Right lobe of liver (tissue), 6 donors: Measurements from ENCODE around the gene TMEM245. TPM values are rescaled to one million over a fixed set of nuclear protein-coding genes. Genes with fewer than 3 reads are reported as not detected.

ENCODE experiments used
- ATAC-seq, 4 donors: fragments of 200-7000 bp; cut with Tn5 transposase; one replicate each; pipeline ENCODE4 v1.9.1; 2020; ENCODE audit warnings: mild to moderate bottlenecking in 4 of 4, moderate library complexity in 4 of 4
- DNase-seq, 3 donors: peaks; one replicate each; pipeline ENCODE4 v3.0.0-alpha.2; 2020
- H3K27ac ChIP-seq, 3 donors: fragments of 200-600 bp; one replicate each; pipeline ENCODE4 v1.8.0; 2022
- H3K27me3 ChIP-seq, 2 donors: fragments of 200-600 bp; one replicate each; pipeline ENCODE4 v1.8.0; 2022
- H3K36me3 ChIP-seq, 4 donors: fragments of 200-600 bp; sonication (generic) in 1 of 4; one replicate each; pipeline versions ENCODE4 v1.5.1 to v1.8.0; 2017 to 2022; ENCODE audit warnings: control low read depth in 1 of 4
- H3K4me1 ChIP-seq, 4 donors: fragments of 200-600 bp; sonication (generic) in 1 of 4; one replicate each; pipeline versions ENCODE4 v1.5.1 to v1.8.0; 2017 to 2022; ENCODE audit warnings: control low read depth in 1 of 4
- H3K4me3 ChIP-seq, 3 donors: fragments of 200-600 bp; one replicate each; pipeline ENCODE4 v1.8.0; 2022
- H3K9me3 ChIP-seq, 4 donors: fragments of 200-600 bp; sonication (generic) in 1 of 4; one replicate each; pipeline versions ENCODE4 v1.5.1 to v1.8.0; 2017 to 2022; ENCODE audit warnings: control low read depth in 1 of 4
- POLR2A ChIP-seq: fragments of 450-650 bp; IDR thresholded peaks from one replicate; pipeline ENCODE4 v1.6.1; 2017; ENCODE audit warnings: antibody characterized with exemption, mild to moderate bottlenecking
- WGBS: methylation state at CpG from one replicate; pipeline ENCODE4 v1.1.6; 2018; ENCODE audit warnings: low coverage, low lambda C conversion rate; ENCODE audit not compliant: insufficient coverage; ENCODE audit errors: missing lambda C conversion rate; 5-methylcytosine and 5-hydroxymethylcytosine counted together
- intact Hi-C, 2 donors: fragments of 100-400 bp; cut with DNase I; formaldehyde crosslinking; loops; one replicate each; pipeline versions ENCODE4 v1.11.2 to v1.14.1; 2022
- total RNA-seq, 6 experiments: library from RNA; depleted of rRNA in 2 of 6; stranded (reverse); fragments of >200 nt in 2 of 6; fragmentation: NEBNext Ultra II Directional in 3 of 6; extraction: Animal tissue kit (Norgen Biotek cat#: 25700) in 3 of 6; gene quantifications; one replicate each; pipeline versions ENCODE4 v1.1.0 to v1.2.4, GENCODE V29; 2016 to 2023
- TF ChIP-seq, protein P1 (sequence below), 4 donors: fragments of 200-600 bp in 3 of 4; fragments of 450-650 bp in 1 of 4; IDR thresholded peaks; one replicate each; pipeline versions ENCODE4 v1.5.1 to v1.8.0; 2016 to 2022; ENCODE audit warnings: antibody characterized with exemption in 4 of 4, mild to moderate bottlenecking in 2 of 4
- donor health status: DM: no; HTN: yes; CAD: no.
- donor health status: DM: no; HTN: no; CAD: no.
- donor health status: DM: no; HTN: no; CAD: no.
- donor health status: DM: no; HTN: yes; CAD: no.
- donor health status: DM: no; HTN: yes; CAD: no.

Gene TMEM245
- total RNA-seq, 6 experiments from 2014 or later: 24.7 to 39.5 (median 36.8) TPM

DNA sequence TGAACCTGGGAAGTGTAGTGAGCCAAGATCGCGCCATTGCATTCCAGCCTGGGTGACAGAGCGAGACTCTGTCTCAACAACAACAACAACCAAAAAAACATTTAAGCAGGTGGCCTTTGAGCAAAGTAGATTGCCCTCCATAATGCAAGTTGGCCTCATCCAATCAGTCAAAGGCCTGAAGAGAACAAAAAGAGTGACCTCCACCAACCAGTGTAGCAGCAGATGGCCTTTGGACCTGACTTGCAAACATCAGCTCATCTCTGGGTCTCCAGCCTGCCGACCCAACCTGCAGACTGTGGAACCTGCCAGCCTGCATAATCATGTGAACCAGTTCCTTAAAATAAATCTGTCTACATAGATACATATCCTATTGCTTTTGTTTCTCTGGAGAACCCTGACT is 39.8 kb upstream of the TMEM245 start:
- intact Hi-C loops: no loop called here
- Histone ChIP-seq H3K9me3 (no peaks in the 10 kb centered on the region), H3K27me3 (no peaks in the 10 kb centered on the region), H3K36me3 (no peaks in the 10 kb centered on the region), H3K4me1 (no peaks in the 10 kb centered on the region), H3K4me3 (no peak overlapping the region), H3K27ac (no peak overlapping the region)
- 62% methylated on average over 4 of the region's 4 CpGs for WGBS
- TF ChIP-seq POLR2A: no peak
- TF ChIP-seq, protein P1, sequence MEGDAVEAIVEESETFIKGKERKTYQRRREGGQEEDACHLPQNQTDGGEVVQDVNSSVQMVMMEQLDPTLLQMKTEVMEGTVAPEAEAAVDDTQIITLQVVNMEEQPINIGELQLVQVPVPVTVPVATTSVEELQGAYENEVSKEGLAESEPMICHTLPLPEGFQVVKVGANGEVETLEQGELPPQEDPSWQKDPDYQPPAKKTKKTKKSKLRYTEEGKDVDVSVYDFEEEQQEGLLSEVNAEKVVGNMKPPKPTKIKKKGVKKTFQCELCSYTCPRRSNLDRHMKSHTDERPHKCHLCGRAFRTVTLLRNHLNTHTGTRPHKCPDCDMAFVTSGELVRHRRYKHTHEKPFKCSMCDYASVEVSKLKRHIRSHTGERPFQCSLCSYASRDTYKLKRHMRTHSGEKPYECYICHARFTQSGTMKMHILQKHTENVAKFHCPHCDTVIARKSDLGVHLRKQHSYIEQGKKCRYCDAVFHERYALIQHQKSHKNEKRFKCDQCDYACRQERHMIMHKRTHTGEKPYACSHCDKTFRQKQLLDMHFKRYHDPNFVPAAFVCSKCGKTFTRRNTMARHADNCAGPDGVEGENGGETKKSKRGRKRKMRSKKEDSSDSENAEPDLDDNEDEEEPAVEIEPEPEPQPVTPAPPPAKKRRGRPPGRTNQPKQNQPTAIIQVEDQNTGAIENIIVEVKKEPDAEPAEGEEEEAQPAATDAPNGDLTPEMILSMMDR (IDR thresholded peaks at IDR 0.05): no peak
- DNase-seq (no peak), ATAC-seq (peak; percentile 47 to 61 (median 53))

DNA sequence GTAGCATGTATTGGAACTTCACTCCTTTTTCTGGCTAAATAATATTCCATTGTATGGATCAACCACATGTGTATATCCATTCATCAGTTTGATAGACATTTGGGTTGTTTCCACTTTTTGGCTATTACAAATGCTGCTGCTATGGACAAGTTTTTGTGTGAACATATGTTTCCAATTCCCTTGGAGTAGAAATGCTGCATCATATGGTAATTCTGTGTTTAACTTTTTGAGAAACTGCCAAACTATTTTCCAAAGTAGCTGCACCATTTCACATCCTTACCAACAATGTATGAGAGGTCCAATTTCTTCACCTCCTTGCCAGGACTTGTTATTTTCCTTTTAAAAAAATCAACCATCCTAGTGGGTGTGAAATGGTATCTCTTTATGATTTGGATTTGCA is 38.9 kb upstream of the TMEM245 start:
- H3K4me3 ChIP-seq: no peak overlapping the region
- ATAC-seq (no peak), DNase-seq (no peak)
- H3K4me1 ChIP-seq: no peaks in the 10 kb centered on the region
- H3K27ac ChIP-seq: no peak overlapping the region
- H3K36me3 ChIP-seq: no peaks in the 10 kb centered on the region
- no peak for TF ChIP-seq POLR2A
- TF ChIP-seq, protein P1 (IDR thresholded peaks at IDR 0.05): no peak
- intact Hi-C loops: no loop called here
- H3K27me3 ChIP-seq: no peaks in the 10 kb centered on the region
- H3K9me3 ChIP-seq: no peaks in the 10 kb centered on the region

DNA sequence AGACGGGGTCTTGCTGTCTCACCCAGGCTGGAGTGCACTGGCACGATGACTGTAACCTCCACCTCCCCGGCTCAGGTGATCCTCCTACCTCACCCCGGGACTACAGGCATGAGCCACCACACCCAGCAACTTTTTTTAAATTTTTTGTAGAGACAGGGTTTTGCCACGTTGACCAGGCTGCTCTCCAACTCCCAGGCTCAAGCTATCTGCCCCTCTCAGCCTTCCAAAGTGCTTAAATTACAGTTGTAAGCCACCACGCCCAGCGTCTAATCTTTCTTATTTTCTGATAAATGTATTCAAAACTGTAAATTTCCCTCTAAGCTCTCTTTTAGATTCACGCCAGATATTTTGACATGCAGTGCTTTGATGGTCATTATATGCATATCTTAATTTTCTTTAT is 37.0 kb upstream of the TMEM245 start:
- H3K27me3 ChIP-seq: no peaks in the 10 kb centered on the region
- no peak overlapping the region for H3K27ac ChIP-seq
- H3K4me3 ChIP-seq: no peak overlapping the region
- H3K4me1 ChIP-seq: no peaks in the 10 kb centered on the region
- DNase-seq: no peak
- ATAC-seq: no peak
- WGBS: 72% methylated on average over 5 of the region's 8 CpGs
- no peaks in the 10 kb centered on the region for H3K9me3 ChIP-seq
- TF ChIP-seq, protein P1 (IDR thresholded peaks at IDR 0.05): no peak
- no peak for TF ChIP-seq POLR2A
- intact Hi-C loops: no loop called here
- H3K36me3 ChIP-seq: no peaks in the 10 kb centered on the region

DNA sequence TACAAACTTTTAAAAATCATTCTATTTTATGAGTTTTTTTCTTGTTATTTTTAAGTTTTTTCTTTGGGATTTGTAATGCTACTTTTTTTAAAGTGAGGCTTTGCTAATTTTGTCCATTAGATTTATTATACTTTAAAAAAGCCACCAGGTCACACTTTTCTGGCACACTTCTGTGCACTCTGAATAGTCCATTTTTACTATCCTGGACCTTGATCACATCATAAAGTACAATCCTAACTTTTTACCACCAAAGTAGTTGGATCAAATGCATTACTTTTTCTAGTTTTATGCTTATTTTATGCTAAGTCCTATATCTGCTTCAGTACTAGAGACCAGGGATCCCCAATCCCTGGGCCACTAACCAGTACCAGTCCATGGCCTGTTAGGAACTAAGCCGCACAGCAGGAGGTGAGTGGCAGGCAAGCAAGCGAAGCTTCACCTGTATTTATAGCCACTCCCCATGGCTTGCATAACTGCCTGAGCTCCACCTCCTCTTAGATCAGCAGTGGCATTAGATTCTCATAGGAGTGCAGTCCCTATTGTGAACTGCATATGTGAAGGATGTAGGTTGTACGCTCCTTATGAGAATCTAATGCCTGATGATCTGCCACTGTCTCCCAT is 31.3 kb upstream of the TMEM245 start:
- ATAC-seq (peak; percentile 53 to 84 (median 64)), DNase-seq (peak in 1 of 3 donors; percentile 56)
- Histone ChIP-seq H3K4me1 (no peaks in the 10 kb centered on the region), H3K4me3 (no peak overlapping the region), H3K27me3 (no peaks in the 10 kb centered on the region), H3K27ac (no peak overlapping the region), H3K36me3 (no peaks in the 10 kb centered on the region), H3K9me3 (no peaks in the 10 kb centered on the region)
- no peak for TF ChIP-seq POLR2A
- TF ChIP-seq, protein P1 (IDR thresholded peaks at IDR 0.05): no peak
- intact Hi-C loops: no loop called here
- 80% methylated on average over 1 of the region's 3 CpGs for WGBS

DNA sequence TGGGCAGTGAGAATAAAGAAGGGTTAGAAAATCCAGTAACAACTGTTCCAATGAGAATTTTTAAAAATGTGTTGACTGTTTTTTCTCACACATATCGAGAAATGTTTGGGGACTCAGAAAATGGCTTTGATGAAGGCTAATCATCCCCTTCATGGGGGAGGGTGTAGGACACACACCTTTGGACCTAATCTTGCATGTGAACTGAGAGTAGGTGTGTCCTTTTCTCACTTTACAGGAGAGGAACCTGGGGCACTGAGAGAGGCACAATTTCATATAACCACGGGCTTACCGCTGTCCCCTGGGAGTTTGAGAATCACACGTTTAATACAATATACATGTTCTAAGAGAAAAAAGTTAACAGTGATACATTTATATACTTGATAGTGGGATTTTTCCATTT is 30.0 kb upstream of the TMEM245 start:
- no peak for ATAC-seq
- no peak overlapping the region for H3K27ac ChIP-seq
- WGBS: 87% methylated on average over 4 of the region's 4 CpGs
- TF ChIP-seq, protein P1 (IDR thresholded peaks at IDR 0.05): no peak
- TF ChIP-seq POLR2A: no peak
- DNase-seq: no peak
- no peaks in the 10 kb centered on the region for H3K36me3 ChIP-seq
- intact Hi-C loops: no loop called here
- H3K9me3 ChIP-seq: no peaks in the 10 kb centered on the region
- H3K4me3 ChIP-seq: no peak overlapping the region
- no peaks in the 10 kb centered on the region for H3K27me3 ChIP-seq
- H3K4me1 ChIP-seq: no peaks in the 10 kb centered on the region
